ENCODE measurements around the gene PTCH2.

The PTCH2 gene

GRCh38 chr1:44830900-44831304 is 12.2 kb downstream of the PTCH2 start:
- Histone ChIP-seq H3K27ac (ENCODE audit: low read depth, low read length) (no peak overlapping the region), H3K4me3 (ENCODE audit: low read length) (no peak overlapping the region), H3K9me3 (ENCODE audit: control insufficient read depth, insufficient read depth, low read length) (no peaks in the 10 kb centered on the region), H4K20me1 (ENCODE audit: control insufficient read depth, insufficient read depth, low read depth, low read length) (no peaks in the 10 kb centered on the region), H3K4me1 (ENCODE audit: control insufficient read depth, low read length) (peaks cover 4% of the 10 kb centered on the region), H3F3A (ENCODE audit: control insufficient read depth, insufficient read depth) (no peaks in the 10 kb centered on the region), H3K9me2 (replicated peaks; ENCODE audit: control insufficient read depth, low read length) (no peaks in the 10 kb centered on the region), H3K4me2 (ENCODE audit: low read length) (no peak overlapping the region), H3K27me3 (ENCODE audit: control insufficient read depth, low read length) (no peaks in the 10 kb centered on the region; the same call in 1 of the 2 replicates), H3K36me3 (ENCODE audit: control insufficient read depth, low read length) (no peaks in the 10 kb centered on the region), H3K79me2 (ENCODE audit: control insufficient read depth, low read length) (no peaks in the 10 kb centered on the region)
- no peak for TF ChIP-seq CTCF (IDR thresholded peaks at IDR 0.05; ENCODE audit: low read depth, low read length, poor library complexity, severe bottlenecking)
- no peak for TF ChIP-seq EZH2phosphoT487 (IDR thresholded peaks at IDR 0.05; ENCODE audit: borderline replicate concordance, low read length)

- no peak overlapping the region for H3K4me2 ChIP-seq (ENCODE audit: low read length)
- H3K4me1 ChIP-seq (ENCODE audit: control insufficient read depth, low read length), result no peaks in the 10 kb centered on the region
These were observed 13.3 kb downstream of the PTCH2 start for GRCh38 chr1:44829506-44830384.

GRCh38 chr1:44828841-44829440 is 14.1 kb downstream of the PTCH2 start:
- H3K27ac ChIP-seq (ENCODE audit: low read depth, low read length), result no peak overlapping the region
- no peaks in the 10 kb centered on the region for H3K4me1 ChIP-seq (ENCODE audit: control insufficient read depth, low read length)
- H3K4me2 ChIP-seq (ENCODE audit: low read length), result no peak overlapping the region
- no peaks in the 10 kb centered on the region; the same call in 1 of the 2 replicates for H3K27me3 ChIP-seq (ENCODE audit: control insufficient read depth, low read length)
- H3K9me3 ChIP-seq (ENCODE audit: control insufficient read depth, insufficient read depth, low read length), result no peaks in the 10 kb centered on the region
- no peaks in the 10 kb centered on the region for H3F3A ChIP-seq (ENCODE audit: control insufficient read depth, insufficient read depth)
- H3K79me2 ChIP-seq (ENCODE audit: control insufficient read depth, low read length), result no peaks in the 10 kb centered on the region
- no peaks in the 10 kb centered on the region for H4K20me1 ChIP-seq (ENCODE audit: control insufficient read depth, insufficient read depth, low read depth, low read length)
- H3K36me3 ChIP-seq (ENCODE audit: control insufficient read depth, low read length), result no peaks in the 10 kb centered on the region
- TF ChIP-seq EZH2phosphoT487 (IDR thresholded peaks at IDR 0.05; ENCODE audit: borderline replicate concordance, low read length) (no peak), CTCF (IDR thresholded peaks at IDR 0.05; ENCODE audit: low read depth, low read length, poor library complexity, severe bottlenecking) (no peak)
- H3K4me3 ChIP-seq (ENCODE audit: low read length), result no peak overlapping the region
- H3K9me2 ChIP-seq (replicated peaks; ENCODE audit: control insufficient read depth, low read length), result no peaks in the 10 kb centered on the region

More at GRCh38 chr1:44829506-44830384, 13.3 kb downstream of the PTCH2 start:
- no peaks in the 10 kb centered on the region for H3K36me3 ChIP-seq (ENCODE audit: control insufficient read depth, low read length)
- TF ChIP-seq CTCF (IDR thresholded peaks at IDR 0.05; ENCODE audit: low read depth, low read length, poor library complexity, severe bottlenecking) (no peak), EZH2phosphoT487 (IDR thresholded peaks at IDR 0.05; ENCODE audit: borderline replicate concordance, low read length) (no peak)
- H3K27me3 ChIP-seq (ENCODE audit: control insufficient read depth, low read length), result no peaks in the 10 kb centered on the region; the same call in 1 of the 2 replicates
- no peaks in the 10 kb centered on the region for H3F3A ChIP-seq (ENCODE audit: control insufficient read depth, insufficient read depth)
- no peaks in the 10 kb centered on the region for H3K9me2 ChIP-seq (replicated peaks; ENCODE audit: control insufficient read depth, low read length)
- no peak overlapping the region for H3K4me3 ChIP-seq (ENCODE audit: low read length)
- H3K27ac ChIP-seq (ENCODE audit: low read depth, low read length), result no peak overlapping the region
- H4K20me1 ChIP-seq (ENCODE audit: control insufficient read depth, insufficient read depth, low read depth, low read length), result no peaks in the 10 kb centered on the region
- no peaks in the 10 kb centered on the region for H3K79me2 ChIP-seq (ENCODE audit: control insufficient read depth, low read length)
- no peaks in the 10 kb centered on the region for H3K9me3 ChIP-seq (ENCODE audit: control insufficient read depth, insufficient read depth, low read length)

Measured in DOHH2 (cell line).